ENCODE data around the gene KCNA10. TPM values are rescaled to one million over a fixed set of nuclear protein-coding genes. Genes with fewer than 3 reads are reported as not detected.
"Not testable (repeated sequence)": the region's sequence is repeated elsewhere in the genome, so short reads cannot be mapped to it uniquely, and the experiment has no call there.

KCNA10 gene
- polyA plus RNA-seq, 1 donor from 2014 or later: not detected

DNA sequence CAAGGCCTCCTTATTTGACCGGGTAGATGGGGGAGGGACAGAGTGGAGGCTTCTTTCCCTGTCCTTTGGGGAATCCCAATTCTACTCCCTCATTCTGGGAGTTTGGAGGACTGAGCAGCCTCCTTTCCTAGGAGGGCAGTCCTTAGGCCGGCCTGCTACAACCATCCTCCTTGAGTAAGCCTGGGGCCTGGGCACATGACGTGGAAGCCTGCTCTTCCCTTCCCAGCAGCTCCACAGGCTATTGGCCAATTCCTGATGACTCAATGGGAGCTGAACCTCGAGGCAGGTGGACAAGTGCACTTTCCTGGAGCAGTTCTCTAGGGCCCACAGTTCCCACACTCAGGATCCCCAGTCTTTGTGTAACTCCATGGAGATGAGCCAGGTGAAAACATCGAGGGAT is 3.1 kb downstream of the KCNA10 start:
- Mint-ChIP-seq H3K36me3 (no peaks in the 10 kb centered on the region), H3K9me3 (no peaks in the 10 kb centered on the region), H3K4me1 (no peaks in the 10 kb centered on the region), H3K27me3 (peaks cover 3% of the 10 kb centered on the region), H3K4me3 (no peak overlapping the region), H3K27ac (no peak overlapping the region)

DNA sequence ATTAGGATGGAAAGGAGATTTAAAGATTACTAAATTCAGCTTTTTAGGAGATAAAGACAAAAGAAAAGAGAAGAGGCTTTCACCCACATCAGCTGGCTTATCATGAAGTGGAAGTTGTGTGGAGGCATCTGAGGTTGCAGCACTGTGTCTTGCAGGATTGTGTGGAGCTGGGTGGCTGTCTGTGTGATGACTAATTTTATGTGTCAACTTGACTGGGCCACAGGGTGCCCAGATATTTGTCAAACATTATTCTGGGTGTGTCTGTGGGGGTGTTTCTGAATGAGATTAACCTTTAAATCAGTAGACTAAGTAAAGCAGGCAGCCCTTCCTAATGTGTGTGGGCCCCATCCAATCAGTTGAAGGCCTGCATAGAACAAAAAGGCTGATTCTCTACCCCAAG is 3.9 kb downstream of the KCNA10 start:
- no peaks in the 10 kb centered on the region for H3K36me3 Mint-ChIP-seq
- peaks cover 3% of the 10 kb centered on the region for H3K27me3 Mint-ChIP-seq
- no peak overlapping the region for H3K4me3 Mint-ChIP-seq
- H3K27ac Mint-ChIP-seq: no peak overlapping the region
- H3K4me1 Mint-ChIP-seq: no peaks in the 10 kb centered on the region
- H3K9me3 Mint-ChIP-seq: no peaks in the 10 kb centered on the region

DNA sequence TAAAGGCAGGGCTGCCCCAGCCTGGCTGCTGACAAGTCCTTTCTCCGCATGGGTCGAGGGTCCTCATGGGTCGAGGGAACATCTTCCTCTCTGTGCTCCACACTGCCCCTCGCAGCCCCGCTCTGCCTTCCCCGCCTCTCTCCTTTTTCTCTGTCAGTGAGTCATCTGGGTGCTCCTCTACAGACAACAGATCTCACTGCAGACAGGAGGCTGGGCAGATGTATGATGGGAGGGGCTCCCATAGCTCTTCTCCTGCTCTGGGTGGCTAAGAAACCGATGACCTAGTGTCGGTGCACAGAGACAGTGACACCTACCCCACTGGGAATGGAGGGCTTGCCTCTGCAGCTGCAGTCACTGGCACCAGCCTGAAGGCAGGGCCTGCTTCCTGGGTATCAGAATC is 5.5 kb downstream of the KCNA10 start:
- Mint-ChIP-seq H3K9me3 (no peaks in the 10 kb centered on the region), H3K27me3 (peaks cover 3% of the 10 kb centered on the region), H3K4me1 (no peaks in the 10 kb centered on the region), H3K36me3 (no peaks in the 10 kb centered on the region), H3K4me3 (no peak overlapping the region), H3K27ac (no peak overlapping the region)

DNA sequence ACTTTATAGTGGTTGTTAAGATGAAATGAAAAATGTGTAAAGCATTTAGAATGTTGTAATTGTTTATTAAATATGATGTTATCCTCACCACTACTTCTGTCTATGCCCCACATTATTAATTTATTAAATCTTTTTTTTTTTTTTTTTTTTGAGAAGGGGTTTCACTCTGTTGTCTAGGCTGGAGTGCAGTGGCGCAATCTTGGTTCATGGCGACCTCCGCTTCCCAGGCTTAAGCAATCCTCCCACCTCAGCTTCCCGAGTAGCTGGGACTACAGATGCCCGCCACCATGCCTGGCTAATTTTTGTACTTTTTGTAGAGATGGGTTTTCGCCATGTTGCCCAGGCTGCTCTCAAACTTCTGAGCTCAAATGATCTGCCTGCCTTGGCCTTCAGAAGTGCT is 7.5 kb downstream of the KCNA10 start:
- Mint-ChIP-seq H3K27me3 (peaks cover 8% of the 10 kb centered on the region), H3K4me3 (no peak overlapping the region), H3K9me3 (no peaks in the 10 kb centered on the region), H3K27ac (no peak overlapping the region), H3K36me3 (no peaks in the 10 kb centered on the region), H3K4me1 (no peaks in the 10 kb centered on the region)

DNA sequence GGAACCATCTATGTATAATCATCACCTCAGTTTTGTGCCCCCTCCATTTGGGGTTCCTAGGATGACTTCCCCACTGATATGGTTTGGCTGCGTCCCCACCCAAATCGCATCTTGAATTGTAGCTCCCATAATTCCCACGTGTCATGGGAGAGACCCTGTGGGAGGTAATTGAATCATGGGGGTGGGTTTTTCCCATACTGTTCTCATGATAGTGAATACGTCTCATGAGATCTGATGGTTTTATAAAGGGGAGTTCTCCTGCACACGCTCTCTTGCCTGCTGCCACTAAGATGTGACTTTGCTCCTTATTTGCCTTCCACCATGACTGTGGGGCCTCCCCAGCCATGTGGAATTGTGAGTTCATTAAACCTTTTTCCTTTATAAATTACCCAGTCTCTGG is 8.1 kb downstream of the KCNA10 start:
- H3K27ac Mint-ChIP-seq, H3K27me3 Mint-ChIP-seq, H3K4me1 Mint-ChIP-seq, H3K36me3 Mint-ChIP-seq, H3K4me3 Mint-ChIP-seq, H3K9me3 Mint-ChIP-seq: not testable (repeated sequence)

DNA sequence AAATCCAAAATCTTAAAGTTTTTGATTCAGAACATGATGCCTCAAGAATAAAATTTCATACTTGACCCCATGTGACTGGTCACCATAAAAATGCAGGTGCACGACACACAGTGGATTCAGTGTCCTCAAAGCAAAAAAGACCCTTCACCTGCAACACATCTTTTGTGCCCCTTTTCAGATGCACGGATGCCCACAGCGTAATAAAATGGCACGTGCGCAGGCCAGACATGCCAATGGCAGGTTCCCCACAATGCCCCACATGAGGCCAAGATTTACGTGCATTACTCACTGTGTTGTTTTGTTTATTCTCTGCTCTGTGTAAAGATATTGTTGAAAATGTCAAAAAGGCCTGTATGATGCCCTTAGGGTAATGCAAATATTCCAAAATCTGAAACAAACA is 9.3 kb downstream of the KCNA10 start:
- Mint-ChIP-seq H3K4me3 (no peak overlapping the region), H3K4me1 (no peaks in the 10 kb centered on the region), H3K36me3 (no peaks in the 10 kb centered on the region), H3K27ac (no peak overlapping the region), H3K9me3 (no peaks in the 10 kb centered on the region), H3K27me3 (peaks cover 8% of the 10 kb centered on the region)

DNA sequence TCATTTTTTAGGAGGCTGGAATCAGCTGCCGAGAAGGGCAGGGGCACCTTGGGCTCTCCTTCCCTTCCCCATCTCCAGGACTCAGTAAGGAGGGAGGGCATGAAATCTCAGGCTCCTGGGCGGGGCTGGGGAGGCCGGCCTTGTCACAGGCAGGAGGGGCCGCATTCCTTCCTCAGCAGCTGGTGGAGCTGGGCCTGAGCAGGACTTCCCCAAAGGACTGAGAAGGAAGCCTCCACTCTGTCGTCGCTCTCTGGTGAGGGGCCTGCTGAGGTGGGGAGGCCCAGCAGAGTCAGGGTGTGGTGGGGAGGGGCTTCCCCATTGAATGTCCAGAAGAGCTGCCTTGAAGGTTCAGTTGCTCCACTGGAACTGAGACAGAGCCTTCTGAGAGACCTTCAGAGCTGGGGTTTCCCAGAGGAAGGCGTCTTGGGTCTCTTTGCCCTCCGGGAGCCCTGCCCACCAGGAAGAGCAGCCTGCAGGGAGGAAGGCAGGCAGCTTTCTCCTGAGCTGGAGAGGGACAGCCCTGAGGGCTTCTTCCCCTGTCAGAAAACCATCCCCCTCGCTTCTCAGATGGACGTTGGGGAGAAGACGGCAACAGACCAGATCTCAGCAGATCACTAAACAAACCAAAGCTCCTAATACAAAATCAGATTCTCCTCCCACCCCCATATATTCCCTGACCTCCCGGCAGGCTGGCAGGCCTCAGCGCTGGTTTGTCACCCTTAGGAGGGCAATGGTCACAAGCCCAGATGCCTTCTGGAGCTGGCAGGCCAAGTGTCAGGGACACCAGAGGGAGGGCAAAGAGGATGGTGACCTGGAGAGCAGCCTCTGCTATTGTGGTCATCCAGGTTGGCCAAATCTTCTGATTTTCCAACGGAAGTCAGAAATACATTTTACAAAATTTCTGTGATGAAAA is 10.7 kb downstream of the KCNA10 start:
- no peaks in the 10 kb centered on the region for H3K4me1 Mint-ChIP-seq
- no peak overlapping the region for H3K4me3 Mint-ChIP-seq
- H3K27ac Mint-ChIP-seq: no peak overlapping the region
- no peaks in the 10 kb centered on the region for H3K9me3 Mint-ChIP-seq
- H3K36me3 Mint-ChIP-seq: no peaks in the 10 kb centered on the region
- H3K27me3 Mint-ChIP-seq: peaks cover 8% of the 10 kb centered on the region

DNA sequence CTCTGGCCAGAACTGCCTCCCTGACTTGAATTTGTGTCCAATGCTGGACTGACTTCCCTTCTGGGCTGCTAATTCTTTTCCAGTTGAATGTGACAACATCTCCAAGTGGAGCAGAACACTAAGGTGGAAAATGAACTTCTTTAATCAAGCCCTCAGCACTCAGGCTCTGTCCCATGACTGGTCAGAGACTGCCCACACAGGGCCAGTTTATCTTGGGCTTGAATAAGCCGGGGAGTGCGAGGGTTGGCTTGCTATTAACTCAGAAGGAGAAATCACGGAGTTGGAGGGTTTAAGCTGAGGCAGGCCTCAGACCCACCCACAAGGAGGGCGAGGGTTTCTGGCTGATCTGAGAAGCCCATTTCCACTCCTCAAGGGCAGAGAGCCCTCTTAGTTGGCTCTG is 12.4 kb downstream of the KCNA10 start:
- no peak overlapping the region for H3K4me3 Mint-ChIP-seq
- H3K9me3 Mint-ChIP-seq: no peaks in the 10 kb centered on the region

DNA sequence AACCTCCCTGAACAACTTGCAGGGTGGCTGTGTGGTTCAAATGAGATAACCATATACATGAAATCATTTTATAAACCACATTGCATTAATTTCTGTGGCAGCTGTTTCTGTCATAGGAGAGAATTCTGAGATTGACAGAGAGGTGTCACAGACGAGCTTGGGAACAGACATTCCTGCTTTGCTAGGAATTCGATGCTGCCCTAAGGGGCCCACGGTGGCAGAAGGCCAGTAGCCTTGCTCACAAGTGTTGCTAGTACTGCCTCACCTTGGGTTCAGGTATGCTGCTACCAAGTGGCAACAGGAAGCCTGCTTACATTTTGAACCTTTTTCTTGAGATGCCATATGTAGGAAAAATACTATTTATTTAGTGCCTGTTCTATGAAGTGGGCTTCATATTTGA is 13.4 kb downstream of the KCNA10 start:
- no peaks in the 10 kb centered on the region for H3K36me3 Mint-ChIP-seq
- no peaks in the 10 kb centered on the region for H3K9me3 Mint-ChIP-seq
- H3K4me3 Mint-ChIP-seq: no peak overlapping the region
- H3K4me1 Mint-ChIP-seq: peaks cover 5 to 11% (median 6%) of the 10 kb centered on the region in 3 donors
- H3K27me3 Mint-ChIP-seq: peaks cover 10% of the 10 kb centered on the region
- H3K27ac Mint-ChIP-seq: no peak overlapping the region

More for the DNA sequence above, 12.4 kb downstream of the KCNA10 start:
- Mint-ChIP-seq H3K27ac (no peak overlapping the region), H3K36me3 (no peaks in the 10 kb centered on the region), H3K27me3 (peaks cover 10% of the 10 kb centered on the region), H3K4me1 (peaks cover 5 to 11% (median 6%) of the 10 kb centered on the region in 3 donors)

DNA sequence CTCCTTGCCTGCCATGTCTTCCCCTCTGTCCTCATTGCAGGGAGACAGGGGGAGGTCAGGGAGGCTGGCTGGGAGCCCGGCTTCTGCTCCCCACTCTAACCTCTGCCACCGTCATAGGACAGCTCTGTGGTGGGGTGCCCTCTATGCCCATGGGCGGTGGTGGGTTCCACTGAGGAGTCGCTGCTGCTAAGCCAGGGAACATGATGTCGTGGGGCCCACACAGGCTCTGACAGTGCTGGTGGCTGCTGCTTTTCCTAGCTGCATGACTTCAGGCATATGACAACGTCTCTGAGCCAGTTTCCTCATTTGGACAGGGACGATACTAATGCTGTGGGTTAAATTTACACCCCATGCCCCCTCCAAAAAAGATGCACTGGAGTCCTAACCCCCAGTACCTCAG is 14.7 kb downstream of the KCNA10 start:
- no peak overlapping the region for H3K4me3 Mint-ChIP-seq
- no peaks in the 10 kb centered on the region for H3K9me3 Mint-ChIP-seq
- peaks cover 5 to 11% (median 6%) of the 10 kb centered on the region in 3 donors for H3K4me1 Mint-ChIP-seq
- H3K27ac Mint-ChIP-seq: no peak overlapping the region
- no peaks in the 10 kb centered on the region for H3K36me3 Mint-ChIP-seq
- peaks cover 12% of the 10 kb centered on the region for H3K27me3 Mint-ChIP-seq

DNA sequence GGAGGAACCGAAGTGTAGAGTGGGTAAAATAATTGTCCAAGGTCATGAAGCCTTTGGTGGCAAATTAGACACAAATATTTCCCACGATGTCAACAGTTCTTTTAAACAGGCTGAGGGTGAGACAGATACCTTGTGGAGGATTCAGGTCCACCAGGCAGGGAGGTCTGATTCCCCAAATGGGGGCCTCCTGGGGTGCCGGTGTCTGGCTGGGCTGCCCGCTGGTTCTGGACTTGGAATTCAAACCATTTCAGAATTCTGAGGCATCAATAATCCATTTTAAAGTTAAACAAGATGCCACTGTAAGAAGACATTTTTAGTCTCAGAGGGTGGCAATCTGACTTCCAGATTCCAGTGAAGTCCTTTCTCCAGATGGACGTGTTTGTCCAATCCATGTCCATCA is 15.5 kb downstream of the KCNA10 start:
- Mint-ChIP-seq H3K27me3 (peaks cover 12% of the 10 kb centered on the region), H3K4me1 (peaks cover 5 to 11% (median 6%) of the 10 kb centered on the region in 3 donors), H3K9me3 (no peaks in the 10 kb centered on the region), H3K4me3 (no peak overlapping the region), H3K36me3 (no peaks in the 10 kb centered on the region), H3K27ac (no peak overlapping the region)

DNA sequence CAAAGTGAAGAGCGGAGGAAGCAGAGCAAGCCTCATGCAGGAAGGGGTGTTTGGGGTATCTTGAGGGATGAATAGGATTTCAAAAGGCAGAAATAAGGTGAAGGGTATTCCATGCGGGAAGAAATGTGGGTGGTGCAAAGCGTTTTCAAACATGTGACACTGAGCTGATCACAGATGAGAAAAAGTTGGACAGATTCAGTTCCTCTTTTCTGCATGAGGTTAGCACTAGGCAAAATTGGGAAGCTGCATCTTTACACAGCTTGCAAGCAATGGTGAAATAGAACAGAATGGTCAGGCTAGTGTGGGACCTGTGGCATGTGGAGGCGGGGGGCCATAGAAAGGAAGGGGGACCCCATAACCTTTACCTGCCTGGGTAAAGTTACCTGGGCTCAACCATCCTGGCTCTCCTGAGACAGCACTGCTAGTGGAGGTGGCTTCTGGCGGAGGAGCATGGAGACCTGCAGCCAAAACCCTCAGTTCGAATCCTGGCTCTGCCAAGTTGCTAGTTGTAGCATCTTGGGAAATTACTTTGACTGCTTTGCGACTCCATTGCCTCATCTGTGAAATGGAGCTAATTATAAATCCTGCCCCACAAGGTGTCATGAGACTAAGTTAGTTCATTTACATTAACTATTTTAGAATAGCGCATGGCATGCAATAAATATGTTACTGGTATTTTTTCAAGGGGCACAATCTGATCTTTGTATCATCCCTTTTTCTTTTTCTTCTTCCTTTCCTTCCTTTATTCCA is 16.4 kb downstream of the KCNA10 start:
- Mint-ChIP-seq H3K36me3 (no peaks in the 10 kb centered on the region), H3K27ac (no peak overlapping the region), H3K4me3 (no peak overlapping the region), H3K9me3 (no peaks in the 10 kb centered on the region), H3K27me3 (peaks cover 6% of the 10 kb centered on the region), H3K4me1 (peaks cover 5 to 11% (median 6%) of the 10 kb centered on the region in 3 donors)

DNA sequence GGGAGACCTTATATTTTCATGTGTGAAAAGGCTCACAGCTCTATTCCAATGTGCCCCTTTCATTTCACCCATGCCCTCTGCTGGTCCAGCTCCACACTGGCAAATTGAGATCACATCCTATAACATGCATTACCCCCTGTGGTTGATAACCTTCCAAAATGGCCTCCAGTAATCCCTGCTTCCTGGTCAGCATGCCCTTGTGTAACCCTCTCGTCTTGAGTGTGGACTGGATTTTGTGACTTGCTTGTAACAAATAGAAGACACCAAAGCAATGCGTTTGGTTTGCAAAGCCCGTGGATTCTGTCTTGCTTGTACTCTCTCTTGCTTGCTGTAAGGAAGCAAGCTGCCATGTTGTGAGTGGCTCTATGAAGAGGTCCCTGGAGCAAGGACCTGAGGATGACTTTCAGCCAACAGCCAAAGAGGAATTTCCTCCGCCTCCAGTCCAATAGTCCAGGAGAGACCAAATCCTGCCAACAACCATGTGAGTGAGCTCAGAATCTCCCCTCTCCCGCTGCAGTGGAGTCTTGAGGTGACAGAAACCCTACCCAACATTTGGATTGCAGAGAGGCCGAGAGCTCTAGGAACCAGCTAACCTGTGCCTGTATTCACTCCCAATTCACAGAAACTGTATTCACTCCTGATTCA is 17.4 kb downstream of the KCNA10 start:
- Mint-ChIP-seq H3K4me1 (peaks cover 5 to 11% (median 6%) of the 10 kb centered on the region in 3 donors), H3K4me3 (no peak overlapping the region), H3K27ac (no peak overlapping the region), H3K36me3 (no peaks in the 10 kb centered on the region), H3K27me3 (peaks cover 3% of the 10 kb centered on the region), H3K9me3 (no peaks in the 10 kb centered on the region)

DNA sequence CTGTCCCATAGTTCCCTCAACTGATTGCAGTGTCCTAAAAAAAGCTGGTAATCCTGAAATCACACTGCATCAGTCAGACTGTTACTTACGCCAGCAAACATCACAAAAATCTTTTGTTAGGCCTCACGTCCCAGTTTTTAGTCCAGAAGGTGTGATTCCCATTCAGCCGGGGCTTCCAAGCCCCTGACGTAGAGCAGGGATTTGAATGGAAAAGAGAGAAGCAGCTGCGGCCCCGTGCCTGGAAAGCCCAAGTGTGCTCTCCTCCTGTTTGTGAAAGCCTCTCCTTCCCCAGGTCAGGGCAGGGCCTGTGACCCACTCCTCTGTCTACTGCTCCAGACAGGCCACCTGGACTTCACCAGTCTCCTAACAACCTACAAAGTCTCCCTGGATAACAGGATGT is 20.7 kb downstream of the KCNA10 start:
- no peaks in the 10 kb centered on the region for H3K9me3 Mint-ChIP-seq

DNA sequence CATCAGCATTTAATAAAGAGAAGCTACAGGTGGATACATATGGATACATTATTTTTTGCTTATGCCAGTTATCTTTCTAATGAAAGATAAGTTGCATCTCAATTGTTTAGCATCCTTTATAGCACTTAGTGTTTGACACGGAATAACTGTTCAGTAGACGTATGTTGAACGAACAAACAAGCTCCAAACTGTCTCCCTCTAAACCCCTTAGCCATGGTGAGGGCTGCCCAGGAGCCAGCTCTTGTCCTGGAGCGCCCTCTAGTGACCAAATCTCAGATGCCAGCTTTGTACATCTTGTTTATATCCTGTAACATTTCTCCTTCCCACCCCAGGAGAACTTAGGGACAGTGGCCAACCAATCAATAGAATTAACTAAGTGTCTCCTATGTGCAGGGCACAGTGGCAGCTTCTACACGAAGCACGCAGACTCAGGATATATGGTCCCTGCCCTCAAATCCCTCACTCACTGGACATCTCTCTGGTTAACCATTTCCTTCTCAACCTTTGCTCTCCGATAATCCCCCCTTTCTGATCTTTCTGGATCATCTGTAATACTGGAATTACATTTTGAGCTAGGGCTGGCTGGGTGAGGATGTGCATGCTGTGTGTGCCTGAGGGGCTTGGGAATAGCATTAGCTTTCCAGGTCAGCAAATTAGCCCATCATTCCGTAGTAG is 22.9 kb downstream of the KCNA10 start:
- peaks cover 2% of the 10 kb centered on the region for H3K27me3 Mint-ChIP-seq
- no peaks in the 10 kb centered on the region for H3K36me3 Mint-ChIP-seq
- no peaks in the 10 kb centered on the region for H3K9me3 Mint-ChIP-seq
- no peak overlapping the region for H3K27ac Mint-ChIP-seq
- no peak overlapping the region for H3K4me3 Mint-ChIP-seq
- H3K4me1 Mint-ChIP-seq: no peaks in the 10 kb centered on the region

More for the DNA sequence above, 20.7 kb downstream of the KCNA10 start:
- no peak overlapping the region for H3K27ac Mint-ChIP-seq
- H3K4me3 Mint-ChIP-seq: no peak overlapping the region
- peaks cover 5 to 11% (median 6%) of the 10 kb centered on the region in 3 donors for H3K4me1 Mint-ChIP-seq
- peaks cover 3% of the 10 kb centered on the region for H3K27me3 Mint-ChIP-seq
- no peaks in the 10 kb centered on the region for H3K36me3 Mint-ChIP-seq

Measured in IgD-negative memory B cell (primary cell).